H1 (cell line): Measurements from ENCODE around the gene C17orf107. TPM values are rescaled to one million over a fixed set of nuclear protein-coding genes. Genes with fewer than 3 reads are reported as not detected.
A peak's percentile ranks its signal among the peaks of the same experiment; 100 is the strongest.

Experiments used
- CTCF ChIA-PET: fragments of 300-600 bp; sonication (Branson Sonifier 250); formaldehyde crosslinking; loops from one replicate; lab custom pipeline; 2021; ENCODE audit not compliant: partially characterized antibody; lab: Charles Lee
- POLR2A ChIA-PET: fragments of 300-600 bp; sonication (Branson Sonifier 250); formaldehyde crosslinking; loops from one replicate; lab custom pipeline; 2021; ENCODE audit warnings: inconsistent platforms; ENCODE audit not compliant: partially characterized antibody; lab: Charles Lee
- DNase-seq, 2 experiments: peaks; one replicate each; pipeline versions ENCODE4 v3.0.0 to v3.0.0-alpha.2; 2010 to 2022; ENCODE audit warnings: low spot score in 2 of 2, low read depth in 1 of 2, mixed read lengths in 1 of 2
- FAIRE-seq: peaks from 2 replicates; lab custom pipeline; 2011; peaks lifted over from hg19 to GRCh38; lab: Jason Lieb, UNC
- H2AFZ ChIP-seq: 2 replicates; pipeline ENCODE4 v1.8.1; 2012; ENCODE audit warnings: low read length, inconsistent platforms
- H2AK5ac ChIP-seq: 2 replicates; pipeline ENCODE4 v1.6.1; 2013; ENCODE audit warnings: low read depth, low read length
- H2BK120ac ChIP-seq: replicated peaks from 2 replicates; pipeline ENCODE3; 2013; ENCODE audit warnings: low read depth, low read length, inconsistent platforms
- H2BK12ac ChIP-seq: 2 replicates; pipeline ENCODE4 v1.6.1; 2013; ENCODE audit warnings: low read depth, low read length
- H2BK15ac ChIP-seq: 2 replicates; pipeline ENCODE4 v1.6.1; 2013; ENCODE audit warnings: low read length
- H2BK20ac ChIP-seq: 2 replicates; pipeline ENCODE4 v1.6.1; 2013; ENCODE audit warnings: low read length
- H2BK5ac ChIP-seq: 2 replicates; pipeline ENCODE4 v1.6.1; 2013; ENCODE audit warnings: low read depth, low read length
- H3K14ac ChIP-seq: 2 replicates; pipeline ENCODE4 v1.6.1; 2013; ENCODE audit warnings: inconsistent platforms; ENCODE audit not compliant: insufficient read length
- H3K18ac ChIP-seq: 2 replicates; pipeline ENCODE4 v1.6.1; 2013; ENCODE audit warnings: low read length; ENCODE audit errors: extremely low read depth
- H3K23ac ChIP-seq: 2 replicates; pipeline ENCODE4 v1.6.1; 2013; ENCODE audit warnings: inconsistent platforms; ENCODE audit not compliant: insufficient read length
- H3K23me2 ChIP-seq: 2 replicates; pipeline ENCODE4 v1.6.1; 2013; ENCODE audit warnings: low read depth, low read length
- H3K27ac ChIP-seq: 2 replicates; pipeline ENCODE4 v1.6.1; 2011; ENCODE audit warnings: low read depth, low read length, inconsistent platforms
- H3K27me3 ChIP-seq, 4 experiments: replicated peaks in 1 of 4; 1 replicate in 1 of 4; 2 replicates in 3 of 4; pipeline versions ENCODE4 v1.6.1 to v1.8.1; 2011 to 2013; ENCODE audit warnings: low read length in 3 of 4, mild to moderate bottlenecking in 3 of 4, inconsistent platforms in 2 of 4, mixed read lengths in 2 of 4, moderate library complexity in 1 of 4; ENCODE audit not compliant: control insufficient read depth in 3 of 4, insufficient read depth in 3 of 4; ENCODE audit errors: extremely low read depth in 1 of 4
- H3K36me3 ChIP-seq, 4 experiments: 2 replicates each; pipeline versions ENCODE4 v1.6.1 to v1.8.1; 2011 to 2013; ENCODE audit warnings: mild to moderate bottlenecking in 4 of 4, low read length in 3 of 4, moderate library complexity in 2 of 4, control low read depth in 1 of 4, inconsistent platforms in 1 of 4; ENCODE audit not compliant: insufficient read depth in 4 of 4, control insufficient read depth in 2 of 4
- H3K4ac ChIP-seq: replicated peaks from 2 replicates; pipeline ENCODE3; 2013; ENCODE audit warnings: low read length, low read depth, mixed read lengths, inconsistent platforms; ENCODE audit not compliant: insufficient read length
- H3K4me1 ChIP-seq, 4 experiments: replicated peaks in 1 of 4; 1 replicate in 1 of 4; 2 replicates in 3 of 4; pipeline versions ENCODE4 v1.6.1 to v1.8.1; 2011 to 2013; ENCODE audit warnings: low read length in 3 of 4, inconsistent platforms in 2 of 4, mixed read lengths in 1 of 4; ENCODE audit not compliant: insufficient read depth in 4 of 4, control insufficient read depth in 3 of 4
- H3K4me2 ChIP-seq, 2 experiments: 2 replicates each; pipeline versions ENCODE4 v1.6.1 to v1.8.1; 2011 to 2013; ENCODE audit warnings: low read depth in 2 of 2, low read length in 2 of 2, control low read depth in 1 of 2, inconsistent platforms in 1 of 2, mild to moderate bottlenecking in 1 of 2; ENCODE audit not compliant: insufficient read depth in 1 of 2
- H3K4me3 ChIP-seq, 4 experiments: fragments of 200-600, 300-600 bp in 1 of 4; sonication (generic), shearing (Covaris generic), sonication (Bioruptor Twin) in 1 of 4; 2 replicates each; pipeline versions ENCODE4 v1.5.1 to v1.8.1; 2011 to 2016; ENCODE audit warnings: low read length in 4 of 4, low read depth in 3 of 4, control low read depth in 2 of 4, inconsistent platforms in 2 of 4, mild to moderate bottlenecking in 2 of 4, mixed read lengths in 1 of 4, moderate library complexity in 1 of 4; ENCODE audit not compliant: insufficient read depth in 2 of 4; ENCODE audit errors: extremely low read depth in 1 of 4
- H3K56ac ChIP-seq: replicated peaks from 2 replicates; pipeline ENCODE3; 2013; ENCODE audit warnings: low read depth, mild to moderate bottlenecking, mixed read lengths, low read length, inconsistent platforms; ENCODE audit not compliant: insufficient read length
- H3K79me1 ChIP-seq: 2 replicates; pipeline ENCODE4 v1.6.1; 2013; ENCODE audit warnings: low read depth, low read length, control low read depth
- H3K79me2 ChIP-seq, 2 experiments: 2 replicates each; pipeline versions ENCODE4 v1.6.1 to v1.8.1; 2012 to 2013; ENCODE audit warnings: low read length in 2 of 2, mild to moderate bottlenecking in 2 of 2, inconsistent platforms in 1 of 2; ENCODE audit not compliant: insufficient read depth in 2 of 2, control insufficient read depth in 1 of 2
- H3K9ac ChIP-seq, 4 experiments: replicated peaks in 1 of 4; 1 replicate in 1 of 4; 2 replicates in 3 of 4; pipeline versions ENCODE4 v1.6.1 to v1.8.1; 2011 to 2013; ENCODE audit warnings: low read depth in 3 of 4, low read length in 3 of 4, control low read depth in 2 of 4, mild to moderate bottlenecking in 2 of 4, moderate library complexity in 2 of 4, inconsistent platforms in 1 of 4; ENCODE audit errors: extremely low read depth in 1 of 4
- H3K9me3 ChIP-seq, 2 experiments: 2 replicates each; pipeline versions ENCODE4 v1.6.1 to v1.8.1; 2012 to 2013; ENCODE audit warnings: mild to moderate bottlenecking in 2 of 2, moderate library complexity in 2 of 2, control low read depth in 1 of 2, inconsistent platforms in 1 of 2, low read depth in 1 of 2, low read length in 1 of 2, mixed read lengths in 1 of 2; ENCODE audit not compliant: insufficient read depth in 2 of 2
- H4K20me1 ChIP-seq, 2 experiments: replicated peaks in 1 of 2; 2 replicates each; pipeline versions ENCODE3 to v1.8.1; 2011 to 2013; ENCODE audit warnings: inconsistent platforms in 2 of 2, low read length in 2 of 2, mild to moderate bottlenecking in 1 of 2; ENCODE audit not compliant: insufficient read depth in 2 of 2, control insufficient read depth in 1 of 2
- H4K5ac ChIP-seq: 2 replicates; pipeline ENCODE4 v1.6.1; 2013; ENCODE audit warnings: low read length, low read depth, mixed read lengths, inconsistent platforms; ENCODE audit not compliant: insufficient read length
- H4K8ac ChIP-seq: 2 replicates; pipeline ENCODE4 v1.8.0; 2013; ENCODE audit warnings: mild to moderate bottlenecking, moderate library complexity, low read length, inconsistent platforms; ENCODE audit not compliant: insufficient read depth; ENCODE audit errors: extremely low read depth
- H4K91ac ChIP-seq: replicated peaks from 2 replicates; pipeline ENCODE3; 2013; ENCODE audit warnings: low read length, mixed read lengths, inconsistent platforms; ENCODE audit not compliant: insufficient read length
- CEBPB ChIP-seq: IDR thresholded peaks from 2 replicates; pipeline ENCODE4 v1.6.1; 2012; ENCODE audit warnings: low read depth, low read length
- CREB1 ChIP-seq: IDR thresholded peaks from 2 replicates; pipeline ENCODE4 v1.6.1; 2012; ENCODE audit warnings: inconsistent platforms
- EGR1 ChIP-seq: IDR thresholded peaks from 2 replicates; pipeline ENCODE4 v1.6.1; 2011; ENCODE audit warnings: low read depth, low read length, borderline replicate concordance
- HDAC2 ChIP-seq, 2 experiments: fragments of 300-600 bp in 1 of 2; sonication (generic) in 1 of 2; IDR thresholded peaks; 2 replicates each; pipeline ENCODE4 v1.6.1; 2011 to 2012; ENCODE audit warnings: low read depth in 2 of 2, low read length in 2 of 2, mild to moderate bottlenecking in 2 of 2, moderate library complexity in 2 of 2, borderline replicate concordance in 1 of 2, inconsistent platforms in 1 of 2
- HDAC6 ChIP-seq: IDR thresholded peaks from one replicate; pipeline ENCODE4 v1.7.1; 2012; ENCODE audit warnings: low read depth, mild to moderate bottlenecking, inconsistent platforms, low read length, moderate library complexity
- KDM4A ChIP-seq: IDR thresholded peaks from one replicate; pipeline ENCODE4 v1.7.1; 2012; ENCODE audit warnings: low read depth, mild to moderate bottlenecking, moderate library complexity, low read length, inconsistent platforms; ENCODE audit not compliant: severe bottlenecking
- RNF2 ChIP-seq: fragments of 200-900, 300-1000 bp; sonication (generic); IDR thresholded peaks from 2 replicates; pipeline ENCODE4 v1.7.1; 2016; ENCODE audit warnings: borderline replicate concordance, low read depth, mild to moderate bottlenecking, antibody characterized with exemption, low read length; ENCODE audit not compliant: poor library complexity, severe bottlenecking; ENCODE audit errors: missing control alignments
- WGBS, 2 experiments: shearing (Covaris generic) in 1 of 2; methylation state at CpG; one replicate each; pipeline versions ENCODE4 v1.1.6 to v1.1.7; 2013 to 2015; ENCODE audit warnings: low lambda C conversion rate in 2 of 2, mixed read lengths in 2 of 2, inconsistent platforms in 1 of 2, low coverage in 1 of 2, missing lambda C conversion rate in 1 of 2; ENCODE audit not compliant: insufficient replicate concordance in 2 of 2, insufficient coverage in 1 of 2, insufficient read length in 1 of 2; ENCODE audit errors: extremely low coverage in 1 of 2, missing lambda C conversion rate in 1 of 2; 5-methylcytosine and 5-hydroxymethylcytosine counted together
- polyA plus RNA-seq, 7 experiments: library from polyadenylated mRNA; depleted of rRNA in 3 of 7; stranded (reverse) in 5 of 7; unstranded in 2 of 7; fragments of >200 nt in 5 of 7; fragments of 200-250 nt in 2 of 7; gene quantifications; 1 replicate in 5 of 7; 2 replicates in 1 of 7; 4 replicates in 1 of 7; pipeline versions ENCODE4 v1.2.1 to v1.2.3, GENCODE V29; 2011 to 2013; ENCODE audit warnings: missing spikeins in 2 of 7, mixed read lengths in 2 of 7
- total RNA-seq: library from RNA; stranded (reverse); fragmentation: NEBNext Ultra II Directional; extraction: Animal tissue kit (Norgen Biotek cat#: 25700); gene quantifications from 2 replicates; pipeline ENCODE4 v1.2.1, GENCODE V29; 2021
- TF ChIP-seq, protein P1 (sequence below), 3 experiments: IDR thresholded peaks; 1 replicate in 2 of 3; 2 replicates in 1 of 3; pipeline versions ENCODE4 v1.5.1 to v1.6.1; 2011; ENCODE audit warnings: low read length in 3 of 3, mild to moderate bottlenecking in 3 of 3, inconsistent platforms in 2 of 3, low read depth in 1 of 3, moderate library complexity in 1 of 3; ENCODE audit not compliant: insufficient read depth in 1 of 3; ENCODE audit errors: control extremely low read depth in 1 of 3

C17orf107 gene
- total and polyA plus RNA-seq, 2 of the 8 experiments (the other 6 are each of a cell fraction or from before 2014, with no cell fraction given): 0.39 to 0.45 TPM

- H4K5ac ChIP-seq: no peak within 1 kb of the TSS
- H2BK5ac ChIP-seq: no peak within 1 kb of the TSS
- H3K9me3 ChIP-seq: no peaks in the 10 kb centered on the region
- H3K4me2 ChIP-seq: peak within 1 kb of the TSS in 1 of 2 experiments; percentile 51; a peak in 1 of 4 replicates
- FAIRE-seq: peak; percentile 99
- no peak within 1 kb of the TSS; a peak in 1 of 7 replicates for H3K9ac ChIP-seq
- no peak within 1 kb of the TSS for H2BK12ac ChIP-seq
- H3K79me1 ChIP-seq: no peaks in the 10 kb centered on the region
- H2BK120ac ChIP-seq: no peak within 1 kb of the TSS
- 45% methylated on average over 9 of the region's 10 CpGs; no CpG with 5 or more reads in 1 of the 2 experiments for WGBS, 2 experiments
- 0 out of 7 replicates have a peak, but pooled peaks cover 0 to 2% (median 0%) of the 10 kb centered on the region in 4 experiments for H3K27me3 ChIP-seq
- no peaks in the 10 kb centered on the region for H3K79me2 ChIP-seq
- no peaks in the 10 kb centered on the region for H4K20me1 ChIP-seq
- no peak within 1 kb of the TSS; the same call in 1 of the 2 replicates for H4K8ac ChIP-seq
- peaks cover 3 to 14% (median 4%) of the 10 kb centered on the region in 4 experiments; a peak in 6 of 7 replicates for H3K4me1 ChIP-seq
- no peak within 1 kb of the TSS for H3K56ac ChIP-seq
- H3K36me3 ChIP-seq: no peaks in the 10 kb centered on the region
- H3K4ac ChIP-seq: no peak within 1 kb of the TSS
- no peak within 1 kb of the TSS for H2BK20ac ChIP-seq
- ChIA-PET POLR2A (interaction anchor here (0.8 to 6.4 kb wide), 3 partner anchors 34 to 195 kb away, joined by 3 to 49 read pairs (median 6); partner anchors contain the start of genes RNF167 and SLC25A11), CTCF (interaction anchor here (0.7 to 4.4 kb wide), 21 partner anchors 9 to 1450 kb away, joined by 3 to 23 read pairs (median 3); partner anchors contain the start of genes CAMTA2, ENO3 and SLC25A11)
- no peak within 1 kb of the TSS for H3K27ac ChIP-seq
- no peak within 1 kb of the TSS for H4K91ac ChIP-seq
- H2AK5ac ChIP-seq: no peak within 1 kb of the TSS
- peak in 1 of 2 experiments; percentile 91 for DNase-seq
- peaks cover 3% of the 10 kb centered on the region; the same call in 1 of the 2 replicates for H3K23me2 ChIP-seq
- no peak within 1 kb of the TSS for H3K23ac ChIP-seq
- H3K14ac ChIP-seq: no peak within 1 kb of the TSS
- H2BK15ac ChIP-seq: no peak within 1 kb of the TSS; the same call in 1 of the 2 replicates
- no peak within 1 kb of the TSS for H2AFZ ChIP-seq
- H3K18ac ChIP-seq: no peak within 1 kb of the TSS
- no peak within 1 kb of the TSS for H3K4me3 ChIP-seq
- TF ChIP-seq KDM4A (no peak), CREB1 (peak; percentile 51; the same call in 1 of the 2 replicates), CEBPB (no peak), HDAC2 (IDR thresholded peaks at IDR 0.05; ENCODE audit: borderline replicate concordance in 1 of 2, low read depth in 2 of 2, low read length in 2 of 2) (no peak), EGR1 (no peak), HDAC6 (no peak), RNF2 (no peak)
- TF ChIP-seq, protein P1, sequence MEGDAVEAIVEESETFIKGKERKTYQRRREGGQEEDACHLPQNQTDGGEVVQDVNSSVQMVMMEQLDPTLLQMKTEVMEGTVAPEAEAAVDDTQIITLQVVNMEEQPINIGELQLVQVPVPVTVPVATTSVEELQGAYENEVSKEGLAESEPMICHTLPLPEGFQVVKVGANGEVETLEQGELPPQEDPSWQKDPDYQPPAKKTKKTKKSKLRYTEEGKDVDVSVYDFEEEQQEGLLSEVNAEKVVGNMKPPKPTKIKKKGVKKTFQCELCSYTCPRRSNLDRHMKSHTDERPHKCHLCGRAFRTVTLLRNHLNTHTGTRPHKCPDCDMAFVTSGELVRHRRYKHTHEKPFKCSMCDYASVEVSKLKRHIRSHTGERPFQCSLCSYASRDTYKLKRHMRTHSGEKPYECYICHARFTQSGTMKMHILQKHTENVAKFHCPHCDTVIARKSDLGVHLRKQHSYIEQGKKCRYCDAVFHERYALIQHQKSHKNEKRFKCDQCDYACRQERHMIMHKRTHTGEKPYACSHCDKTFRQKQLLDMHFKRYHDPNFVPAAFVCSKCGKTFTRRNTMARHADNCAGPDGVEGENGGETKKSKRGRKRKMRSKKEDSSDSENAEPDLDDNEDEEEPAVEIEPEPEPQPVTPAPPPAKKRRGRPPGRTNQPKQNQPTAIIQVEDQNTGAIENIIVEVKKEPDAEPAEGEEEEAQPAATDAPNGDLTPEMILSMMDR (IDR thresholded peaks at IDR 0.05; ENCODE audit: control extremely low read depth in 1 of 3, insufficient read depth in 1 of 3, low read depth in 1 of 3, low read length in 3 of 3): peak; percentile 71 to 89 (median 81)
Measured at GRCh38 chr17:4903051-4903818, 3.9 kb downstream of the C17orf107 start, which contains the start of gene CHRNE. CHRNE (minus strand) TSS chr17:4903098; CDS start chr17:4903063, 35 bp downstream.
